GM10266 (cell line): ENCODE measurements around the gene KLRG1.

ENCODE experiments used
- DNase-seq: peaks from one replicate; pipeline ENCODE4 v3.0.0; 2012; ENCODE audit errors: extremely low spot score
- CTCF ChIP-seq: IDR thresholded peaks from 2 replicates; pipeline ENCODE4 v1.5.1; 2012; ENCODE audit warnings: mild to moderate bottlenecking, low read depth; ENCODE audit not compliant: control insufficient read depth, insufficient read depth; ENCODE audit errors: missing control alignments

The KLRG1 gene

GRCh38 chr12:9051158-9051550, 61.8 kb downstream of the KLRG1 start:
- TF ChIP-seq CTCF: no peak
- DNase-seq: no peak

- no peak for TF ChIP-seq CTCF
- no peak for DNase-seq
Measured at GRCh38 chr12:9052610-9053009, 63.3 kb downstream of the KLRG1 start.
